ENCODE results near the gene JUP.
"Not testable (repeated sequence)": the region's sequence is repeated elsewhere in the genome, so short reads cannot be mapped to it uniquely, and the experiment has no call there.

The JUP gene
- long read RNA-seq, donor 1, transcript JUP-201 (15 exons, 3,200 nt): major isoform, 11 of 21 reads
- long read RNA-seq, donor 1, partial matches to known transcripts: 6 of 21 reads
- long read RNA-seq, donor 1, other reads (novel, unspliced or antisense): 0 of 21 reads
- long read RNA-seq, donor 2, transcript JUP-201 (15 exons, 3,200 nt): major isoform, 5 of 42 reads
- long read RNA-seq, donor 2, partial matches to known transcripts: 36 of 42 reads
- long read RNA-seq, donor 2, other reads (novel, unspliced or antisense): 0 of 42 reads
- long read RNA-seq, donor 3, transcript JUP-201 (15 exons, 3,200 nt): major isoform, 7 of 31 reads
- long read RNA-seq, donor 3, partial matches to known transcripts: 24 of 31 reads
- long read RNA-seq, donor 3, other reads (novel, unspliced or antisense): 0 of 31 reads
- long read RNA-seq, donor 4, transcript JUP-201 (15 exons, 3,200 nt): major isoform, 7 of 61 reads
- long read RNA-seq, donor 4, partial matches to known transcripts: 50 of 61 reads
- long read RNA-seq, donor 4, other reads (novel, unspliced or antisense): 0 of 61 reads
- long read RNA-seq, donor 5, transcript JUP-203 (14 exons, 3,497 nt): minor isoform, 7 of 63 reads
- long read RNA-seq, donor 5, transcript JUP-201 (15 exons, 3,200 nt): major isoform, 29 of 63 reads
- long read RNA-seq, donor 5, partial matches to known transcripts: 27 of 63 reads
- long read RNA-seq, donor 5, other reads (novel, unspliced or antisense): 0 of 63 reads
- long read RNA-seq, donor 6, transcript JUP-201 (15 exons, 3,200 nt): major isoform, 9 of 101 reads
- long read RNA-seq, donor 6, partial matches to known transcripts: 90 of 101 reads
- long read RNA-seq, donor 6, other reads (novel, unspliced or antisense): 0 of 101 reads
- long read RNA-seq, donor 7: 0 reads
- long read RNA-seq, donor 8, transcript JUP-201 (15 exons, 3,200 nt): major isoform, 13 of 47 reads
- long read RNA-seq, donor 8, transcript JUP-203 (14 exons, 3,497 nt): minor isoform, 6 of 47 reads
- long read RNA-seq, donor 8, partial matches to known transcripts: 27 of 47 reads
- long read RNA-seq, donor 8, other reads (novel, unspliced or antisense): 0 of 47 reads

GRCh38 chr17:41786227-41787020, at the start of gene JUP:
JUP (minus strand) TSS chr17:41786711; CDS start chr17:41771854, 14,857 bp downstream.
- DNase-seq: peak; percentile 95

DNA sequence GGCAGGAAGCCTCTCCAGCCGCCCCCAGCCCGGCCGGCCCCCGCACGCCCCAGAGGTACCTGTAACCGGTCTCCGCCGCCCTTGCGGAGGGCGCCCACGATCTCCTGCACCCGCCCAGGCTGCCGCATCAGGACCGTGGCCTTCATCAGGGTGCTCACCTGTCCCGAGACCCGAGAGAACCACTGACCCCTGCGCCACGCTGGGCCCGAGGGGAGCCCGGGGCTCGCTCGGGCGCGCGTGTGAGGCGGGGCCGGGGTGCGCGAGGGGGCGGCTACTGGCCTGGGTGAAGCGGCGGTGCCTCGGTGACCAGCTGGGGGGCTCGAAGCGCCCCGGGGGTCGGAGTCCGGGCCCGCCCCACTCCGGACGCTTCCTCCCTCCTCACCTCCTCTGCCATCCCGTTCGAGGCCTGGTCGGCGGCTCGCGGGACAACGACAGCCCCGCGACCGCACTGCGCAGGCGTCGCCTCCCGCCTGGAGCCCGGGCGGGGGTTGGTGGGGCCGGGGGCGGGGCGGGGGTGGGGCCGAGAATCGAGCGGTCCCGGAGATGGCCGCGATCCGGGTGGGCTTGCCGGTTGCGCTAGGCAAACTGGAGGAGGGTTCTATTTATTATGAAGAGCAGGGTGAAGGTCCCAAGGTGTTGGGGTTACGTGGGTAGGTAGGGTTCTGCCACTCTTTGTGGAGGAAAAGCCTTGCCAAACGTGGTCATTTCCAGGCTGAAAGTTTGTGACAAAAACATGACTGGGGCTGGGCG, 49.5 kb upstream of the JUP start, which contains the start of gene NT5C3B:
Gene NT5C3B, minus strand, starts transcription at position 433 of the 750 bp plus-strand sequence. Its CDS starts 39 bp downstream, at position 394.
- peak; percentile 89 for DNase-seq

GRCh38 chr17:41835214-41835799, 48.8 kb upstream of the JUP start:
- DNase-seq: no peak

DNA sequence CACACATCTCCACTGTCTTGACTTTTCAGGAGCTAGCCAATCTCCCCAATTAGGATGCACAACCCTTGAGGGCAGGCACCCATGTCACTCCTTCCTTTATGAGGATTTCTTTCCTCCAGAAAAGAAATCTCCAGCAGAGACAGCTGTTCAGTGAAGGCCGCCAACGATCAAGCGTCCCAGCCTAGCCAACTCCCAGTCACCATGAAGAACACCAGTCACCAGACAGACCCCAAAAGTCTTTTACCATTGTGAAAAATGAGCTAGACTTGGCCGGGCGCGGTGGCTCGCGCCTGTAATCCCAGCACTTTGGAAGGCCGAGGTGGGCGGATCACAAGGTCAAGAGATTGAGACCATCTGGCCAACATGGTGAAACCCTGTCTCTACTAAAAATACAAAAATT, 43.5 kb upstream of the JUP start:
- DNase-seq: not testable (repeated sequence)

DNA sequence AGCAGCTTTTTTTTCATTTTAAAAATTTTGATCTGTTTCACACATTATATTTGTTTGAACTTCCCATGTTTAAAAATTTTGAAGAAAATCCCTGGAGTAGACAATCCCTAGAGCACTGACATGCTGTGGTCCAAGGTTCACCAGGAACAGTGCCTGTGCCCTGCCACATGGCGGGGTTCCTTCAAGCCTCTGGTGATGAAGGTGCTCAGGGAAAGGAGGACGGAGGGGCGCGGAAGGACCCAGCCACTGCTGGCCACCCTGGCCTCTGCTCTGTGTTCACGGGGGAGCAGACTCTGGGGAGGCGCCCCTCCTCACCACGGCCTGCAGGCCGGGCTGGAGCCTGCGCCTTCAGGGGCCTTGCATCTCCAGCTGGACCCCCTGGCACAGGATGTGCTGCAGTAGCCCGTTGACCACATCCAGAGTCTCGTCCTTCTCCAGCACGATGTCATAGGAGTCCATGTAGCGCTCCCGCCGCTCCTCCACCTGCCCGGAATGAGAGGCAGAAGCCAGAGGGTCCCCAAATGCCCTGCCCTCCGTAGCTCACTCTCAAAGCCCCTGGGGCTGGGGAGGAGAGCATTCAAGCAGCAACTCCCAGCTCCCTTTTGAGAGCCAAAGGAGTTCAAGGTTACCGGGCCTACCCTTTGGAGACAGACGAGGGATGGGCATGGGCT, 38.8 kb upstream of the JUP start:
- no peak for DNase-seq

DNA sequence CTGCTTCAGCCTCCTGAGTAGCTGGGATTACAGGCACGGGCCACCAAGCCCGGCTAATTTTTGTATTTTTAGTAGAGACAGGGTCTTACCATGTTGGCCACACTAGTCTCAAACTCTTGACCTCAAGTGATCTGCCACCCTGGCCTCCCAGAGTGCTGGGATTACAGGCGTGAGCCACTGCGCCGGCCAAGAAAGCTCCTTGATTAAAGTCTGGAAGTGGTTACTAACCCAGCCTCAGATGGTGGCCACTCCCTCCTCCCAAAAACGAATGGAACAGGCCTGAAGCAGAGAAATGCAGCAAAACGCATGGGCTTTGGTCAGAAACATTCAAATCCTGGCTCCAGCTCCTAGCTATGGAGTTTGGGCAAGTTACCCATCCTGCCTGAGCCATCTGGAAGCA, 37.6 kb upstream of the JUP start:
- DNase-seq: no peak

GRCh38 chr17:41823580-41823979, 37.1 kb upstream of the JUP start:
- DNase-seq: no peak

GRCh38 chr17:41823141-41823524, 36.6 kb upstream of the JUP start:
- no peak for DNase-seq

- no peak for DNase-seq
Measured at GRCh38 chr17:41822216-41823140, 36.0 kb upstream of the JUP start.

DNA sequence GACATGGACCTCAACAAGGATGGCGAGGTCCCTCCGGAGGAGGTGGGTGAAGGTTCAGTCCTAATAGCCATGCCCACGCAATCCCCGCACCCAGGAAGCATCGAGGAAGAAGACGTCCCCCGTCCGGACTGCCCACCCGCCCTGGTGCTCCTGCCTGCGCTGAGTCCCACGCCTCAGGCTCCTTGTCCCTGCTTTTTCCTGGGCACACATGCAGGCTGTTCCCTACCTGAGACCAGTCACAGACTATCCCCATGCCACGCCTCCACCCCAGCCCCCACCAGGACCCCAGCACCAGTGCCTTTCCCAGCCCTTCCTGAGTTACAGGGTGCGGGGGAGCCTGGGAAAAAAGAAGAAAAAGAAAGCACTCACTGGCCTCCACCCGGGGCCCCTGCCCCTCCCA, 35.3 kb upstream of the JUP start:
- no peak for DNase-seq

GRCh38 chr17:41818024-41818423, 31.5 kb upstream of the JUP start:
- DNase-seq: no peak

- no peak for DNase-seq
Measured at GRCh38 chr17:41816637-41817320, 30.3 kb upstream of the JUP start.

GRCh38 chr17:41814195-41814594, 27.7 kb upstream of the JUP start:
- DNase-seq: no peak

DNA sequence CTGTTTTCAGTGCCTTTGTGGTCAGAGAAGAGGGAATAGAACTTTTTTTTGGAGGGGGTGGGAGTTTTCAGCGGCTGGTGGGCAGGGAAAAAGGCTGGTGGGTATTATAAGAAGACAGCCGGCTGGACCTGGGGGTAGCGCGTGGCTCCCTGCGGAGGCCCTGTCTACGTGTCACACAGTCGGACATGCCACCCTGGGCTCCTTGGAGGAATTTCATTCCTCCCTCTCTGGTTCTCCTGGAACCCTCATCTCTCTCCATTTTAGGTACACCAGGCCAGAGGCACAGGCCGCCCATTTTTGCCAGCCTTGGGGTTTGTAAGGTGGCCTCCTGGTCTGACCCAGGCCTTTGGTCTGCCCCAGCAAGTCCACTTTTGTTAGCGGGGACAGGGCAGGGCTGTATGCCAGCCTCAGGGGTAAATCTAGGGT, 27.2 kb upstream of the JUP start:
- DNase-seq: peak; percentile 40

DNA sequence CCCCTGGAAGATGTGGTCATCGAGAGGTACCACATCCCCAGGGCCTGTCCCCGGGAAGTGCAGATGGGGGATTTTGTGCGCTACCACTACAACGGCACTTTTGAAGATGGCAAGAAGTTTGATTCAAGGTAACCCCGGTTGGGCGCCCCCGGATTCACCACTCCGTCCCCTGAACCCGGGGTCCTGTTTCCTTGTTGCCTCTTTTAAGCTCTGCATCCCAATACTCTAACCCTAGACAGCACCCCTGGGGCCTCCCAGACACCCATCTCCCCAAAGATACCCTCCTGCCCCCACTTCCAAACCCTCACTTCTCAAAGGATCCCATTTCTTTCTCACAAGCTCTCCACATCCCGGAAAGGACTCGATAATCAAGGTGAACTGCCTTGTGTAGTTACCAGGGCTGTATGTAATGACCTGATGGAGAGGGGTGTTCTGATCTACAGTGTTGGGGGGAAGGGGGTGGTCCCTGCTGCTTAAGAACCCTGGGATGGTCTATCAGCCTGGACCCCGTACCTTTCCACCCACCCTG, 26.7 kb upstream of the JUP start:
- peak; percentile 71 for DNase-seq

- peak; percentile 88 for DNase-seq
Measured at GRCh38 chr17:41812381-41813151, 26.1 kb upstream of the JUP start, which contains the start of gene FKBP10. FKBP10 (plus strand) TSS chr17:41813004; CDS start chr17:41813035, 31 bp downstream.
